ENCODE data around the gene SUGCT.

Gene SUGCT

DNA sequence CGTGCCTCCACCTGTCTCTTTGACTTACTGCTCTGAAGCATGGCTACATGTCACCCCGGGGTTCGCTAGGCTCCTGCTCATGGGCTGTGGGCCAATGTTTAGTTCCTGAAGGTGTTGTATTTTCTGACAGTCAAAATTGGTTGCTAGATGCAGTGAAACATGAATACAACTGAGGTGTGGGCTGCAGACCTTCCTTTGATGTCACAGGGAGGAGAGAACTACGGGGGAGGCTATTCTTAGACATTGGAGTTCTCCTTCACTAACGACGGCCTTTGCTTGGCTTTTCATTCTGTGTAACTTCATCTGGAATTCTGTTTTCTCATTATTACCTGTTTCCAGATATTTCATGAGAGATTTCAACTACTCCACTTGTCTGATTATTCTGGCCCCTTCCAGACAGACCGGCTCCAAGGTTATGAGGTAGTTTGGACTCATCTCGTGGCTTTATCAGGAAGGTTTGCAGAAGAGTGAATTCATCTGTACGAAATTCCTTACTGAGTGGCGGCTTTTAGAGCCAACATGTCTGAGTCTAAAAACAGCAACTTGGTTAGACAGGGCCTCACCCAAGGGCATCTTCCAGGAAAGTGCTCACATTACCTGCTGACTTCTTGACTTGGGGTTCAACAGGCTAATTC lies 774.7 kb downstream of the SUGCT start:
- TF ChIP-seq, protein P1, sequence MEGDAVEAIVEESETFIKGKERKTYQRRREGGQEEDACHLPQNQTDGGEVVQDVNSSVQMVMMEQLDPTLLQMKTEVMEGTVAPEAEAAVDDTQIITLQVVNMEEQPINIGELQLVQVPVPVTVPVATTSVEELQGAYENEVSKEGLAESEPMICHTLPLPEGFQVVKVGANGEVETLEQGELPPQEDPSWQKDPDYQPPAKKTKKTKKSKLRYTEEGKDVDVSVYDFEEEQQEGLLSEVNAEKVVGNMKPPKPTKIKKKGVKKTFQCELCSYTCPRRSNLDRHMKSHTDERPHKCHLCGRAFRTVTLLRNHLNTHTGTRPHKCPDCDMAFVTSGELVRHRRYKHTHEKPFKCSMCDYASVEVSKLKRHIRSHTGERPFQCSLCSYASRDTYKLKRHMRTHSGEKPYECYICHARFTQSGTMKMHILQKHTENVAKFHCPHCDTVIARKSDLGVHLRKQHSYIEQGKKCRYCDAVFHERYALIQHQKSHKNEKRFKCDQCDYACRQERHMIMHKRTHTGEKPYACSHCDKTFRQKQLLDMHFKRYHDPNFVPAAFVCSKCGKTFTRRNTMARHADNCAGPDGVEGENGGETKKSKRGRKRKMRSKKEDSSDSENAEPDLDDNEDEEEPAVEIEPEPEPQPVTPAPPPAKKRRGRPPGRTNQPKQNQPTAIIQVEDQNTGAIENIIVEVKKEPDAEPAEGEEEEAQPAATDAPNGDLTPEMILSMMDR (conservative IDR thresholded peaks at IDR 0.05; ENCODE audit: low read depth, low read length) = no peak
- no peak for DNase-seq (ENCODE audit: low read depth)
- H3K4me3 ChIP-seq (ENCODE audit: low read length) = no peak overlapping the region

Data from retinal pigment epithelial cell (primary cell).